SW 1271 (cell line): ENCODE data around the gene HMX2.

Source experiments
- DNase-seq, 2 experiments: peaks; one replicate each; lab custom pipeline; 2025; lab: John Stamatoyannopoulos, UW

HMX2 gene

GRCh38 chr10:123139165-123139520, 8.8 kb upstream of the HMX2 start:
- no peak for DNase-seq

GRCh38 chr10:123139521-123140163, 8.3 kb upstream of the HMX2 start:
- DNase-seq: no peak

GRCh38 chr10:123140164-123140982, 7.6 kb upstream of the HMX2 start:
- no peak for DNase-seq

GRCh38 chr10:123140983-123141390, 6.9 kb upstream of the HMX2 start:
- DNase-seq: no peak

GRCh38 chr10:123141791-123142700, 5.9 kb upstream of the HMX2 start:
- no peak for DNase-seq

- DNase-seq: no peak
Observed at GRCh38 chr10:123142701-123143161, 5.2 kb upstream of the HMX2 start.

- DNase-seq: no peak
Observed at GRCh38 chr10:123143162-123143824, 4.6 kb upstream of the HMX2 start.

- no peak for DNase-seq
Observed at GRCh38 chr10:123143825-123144168, 4.1 kb upstream of the HMX2 start.

GRCh38 chr10:123144697-123145541, 3.0 kb upstream of the HMX2 start:
- no peak for DNase-seq

- DNase-seq: no peak
Observed at GRCh38 chr10:123145542-123146012, 2.4 kb upstream of the HMX2 start.

GRCh38 chr10:123146013-123146893, 1.7 kb upstream of the HMX2 start:
- DNase-seq: no peak

- no peak for DNase-seq
Observed at GRCh38 chr10:123146894-123147634, 872 bp upstream of the HMX2 start.

GRCh38 chr10:123148414-123149161, 652 bp downstream of the HMX2 start:
- no peak for DNase-seq

- no peak for DNase-seq
Observed at GRCh38 chr10:123149162-123149567, 1.2 kb downstream of the HMX2 start.

- DNase-seq: no peak
Observed at GRCh38 chr10:123149568-123150270, 1.8 kb downstream of the HMX2 start.

- DNase-seq: no peak
Observed at GRCh38 chr10:123150271-123150985, 2.5 kb downstream of the HMX2 start.
